HAP-1 (cell line): Measurements from ENCODE around the gene ABCA3.
"Not testable (repeated sequence)": the region's sequence is repeated elsewhere in the genome, so short reads cannot be mapped to it uniquely, and the experiment has no call there.

Experiments used
- DNase-seq, 2 experiments: peaks; one replicate each; pipeline ENCODE4 v3.0.0-alpha.2; 2016 to 2020; ENCODE audit warnings: low spot score in 2 of 2
- H3K27me3 ChIP-seq: fragments of 250-450 bp; sonication (Bioruptor Pico); 2 replicates; pipeline ENCODE4 v1.5.1; 2020; ENCODE audit warnings: low read depth, mild to moderate bottlenecking, moderate library complexity
- H3K36me3 ChIP-seq: fragments of 250-450 bp; sonication (Bioruptor Pico); replicated peaks from 2 replicates; pipeline ENCODE4 v1.5.1; 2020; ENCODE audit warnings: mild to moderate bottlenecking
- H3K4me1 ChIP-seq: fragments of 250-450 bp; sonication (Bioruptor Pico); 2 replicates; pipeline ENCODE4 v1.5.1; 2020; ENCODE audit warnings: mild to moderate bottlenecking
- H3K4me3 ChIP-seq: fragments of 250-450 bp; sonication (Bioruptor Pico); 2 replicates; pipeline ENCODE4 v1.5.1; 2020; ENCODE audit warnings: mild to moderate bottlenecking, moderate library complexity
- H3K9me3 ChIP-seq: fragments of 250-450 bp; sonication (Bioruptor Pico); 2 replicates; pipeline ENCODE4 v1.5.1; 2020; ENCODE audit warnings: mild to moderate bottlenecking, moderate library complexity
- in situ Hi-C: fragments of 300-500 bp; cut with MboI; formaldehyde crosslinking; loops from 3 replicates; pipeline ENCODE4 v1.14.3; 2020; ENCODE audit warnings: low sequenced_read_pairs, inconsistent platforms, mixed read lengths

Gene ABCA3

DNA sequence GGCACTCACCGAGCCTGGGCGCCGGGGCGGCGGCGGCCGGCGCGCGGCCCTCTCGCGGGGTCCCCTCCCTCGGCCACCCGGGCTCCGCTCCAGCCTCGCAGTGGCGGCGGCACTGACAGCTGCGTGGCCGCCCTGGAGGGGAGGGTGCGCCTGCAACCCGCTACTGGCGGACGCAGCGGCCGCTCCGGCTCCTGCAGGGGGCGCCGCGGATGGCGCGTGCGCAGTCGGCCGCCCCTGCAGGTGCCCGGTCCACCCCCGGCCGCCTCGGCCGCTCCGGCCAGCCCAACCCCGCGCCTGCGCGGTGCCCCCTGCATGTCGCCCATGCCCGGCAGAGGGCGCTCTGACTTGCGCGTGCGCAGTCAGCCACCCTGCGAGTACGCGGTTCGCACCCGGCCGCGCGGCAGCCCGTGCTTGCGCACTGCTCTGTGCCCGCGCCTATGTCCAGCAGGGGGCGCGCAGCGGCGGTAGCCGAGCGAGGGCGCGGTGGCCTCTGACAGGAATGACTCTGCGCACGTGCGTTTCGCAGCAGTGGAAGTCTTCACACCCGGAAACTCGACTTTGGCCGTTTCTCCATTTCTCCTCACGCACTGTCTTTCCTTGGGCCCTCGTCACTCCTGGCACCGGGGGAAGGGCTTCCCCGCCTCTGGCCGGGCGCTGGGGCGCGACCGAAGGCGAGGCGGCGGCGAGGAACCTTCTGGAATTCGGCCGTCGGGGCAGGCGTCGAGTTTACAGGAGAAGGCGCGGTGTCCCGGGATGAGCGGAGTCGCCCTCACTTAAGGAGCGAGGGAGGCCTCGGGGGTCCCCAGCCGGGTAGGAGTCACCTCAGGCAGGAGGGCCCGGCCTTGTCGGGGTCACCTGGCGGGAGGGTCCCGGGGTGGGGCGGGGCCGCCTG lies at the start of gene ABCA3:
Gene ABCA3, minus strand, starts transcription at position 165 of the 892 bp plus-strand sequence. CDS start 14,262 bp downstream, outside the sequence.
- H3K4me1 ChIP-seq, result peaks cover 10% of the 10 kb centered on the region
- peak; percentile 88 to 94 for DNase-seq
- peak within 1 kb of the TSS; percentile 71 for H3K4me3 ChIP-seq
- in situ Hi-C loops, result no loop called here
- peaks cover 5% of the 10 kb centered on the region for H3K27me3 ChIP-seq
- peaks cover 5% of the 10 kb centered on the region; the same call in 1 of the 2 replicates for H3K36me3 ChIP-seq
- peaks cover 3% of the 10 kb centered on the region; the same call in 1 of the 2 replicates for H3K9me3 ChIP-seq

DNA sequence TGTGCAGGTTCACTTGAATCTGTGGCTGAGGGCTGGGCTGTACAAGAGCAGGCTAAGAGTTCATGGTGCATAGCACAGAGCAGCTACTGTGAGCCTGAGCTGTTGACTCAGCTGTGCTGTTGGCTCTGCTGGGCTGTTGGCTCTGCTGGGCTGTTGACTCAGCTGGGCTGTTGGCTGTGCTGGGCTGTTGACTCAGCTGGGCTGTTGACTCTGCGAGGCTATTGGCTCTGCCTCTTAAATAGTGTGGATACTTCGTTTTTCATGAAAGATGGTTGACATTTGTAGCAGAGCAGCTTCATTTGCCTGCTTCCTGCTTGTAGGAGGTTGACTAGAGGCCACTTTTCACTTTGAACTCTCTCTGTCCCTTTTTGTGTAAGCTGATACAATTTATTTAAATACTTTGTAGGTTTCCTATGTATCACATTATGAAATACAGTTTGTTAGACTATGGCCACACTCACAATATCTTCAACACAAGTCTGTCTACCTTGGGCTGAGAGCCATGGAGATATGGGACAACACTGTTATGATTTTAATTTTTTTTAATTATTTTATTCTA lies 48.4 kb upstream of the ABCA3 start:
- no peak overlapping the region for H3K4me3 ChIP-seq
- H3K27me3 ChIP-seq, result 0 out of 2 replicates have a peak, but pooled peaks cover 5% of the 10 kb centered on the region
- no peaks in the 10 kb centered on the region for H3K4me1 ChIP-seq
- H3K36me3 ChIP-seq, result no peaks in the 10 kb centered on the region
- no peaks in the 10 kb centered on the region for H3K9me3 ChIP-seq
- in situ Hi-C loops, result no loop called here
- no peak for DNase-seq

DNA sequence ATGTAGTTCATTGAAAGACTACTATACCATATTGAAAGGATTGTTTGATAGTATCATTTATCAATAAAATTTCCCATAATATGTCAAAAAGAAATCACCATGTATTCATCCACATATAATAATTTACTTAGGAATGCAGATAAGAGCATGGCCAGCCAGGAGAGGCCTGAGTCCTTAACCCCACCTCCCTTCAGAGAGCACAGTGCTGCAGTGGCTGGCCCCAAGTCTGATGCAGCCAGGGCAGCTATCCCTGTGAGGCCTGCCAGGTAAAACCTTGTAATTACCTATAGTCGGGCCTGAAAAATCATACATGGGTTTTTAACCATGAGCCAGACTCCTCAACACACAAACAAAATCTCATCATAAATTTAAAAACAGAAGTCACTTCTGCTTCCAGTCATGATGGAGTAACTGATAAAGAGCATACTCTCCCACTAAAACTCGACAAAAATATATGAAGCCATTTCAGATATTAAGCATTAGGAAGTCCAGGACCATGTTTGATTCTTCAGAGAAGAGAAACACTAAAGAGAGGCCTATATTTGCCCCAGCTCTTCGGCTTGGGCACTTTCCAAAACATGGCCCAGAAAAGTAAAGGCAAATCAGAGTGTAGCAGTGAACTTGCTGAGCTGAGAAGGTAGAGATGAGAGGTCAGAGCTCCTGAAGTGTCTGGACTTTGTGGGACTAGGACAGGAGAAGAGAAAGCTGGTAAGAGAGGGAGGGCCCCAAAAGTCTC lies 47.8 kb upstream of the ABCA3 start:
- in situ Hi-C loops, result no loop called here
- H3K4me1 ChIP-seq, result no peaks in the 10 kb centered on the region
- no peaks in the 10 kb centered on the region for H3K36me3 ChIP-seq
- no peaks in the 10 kb centered on the region for H3K27me3 ChIP-seq
- no peak for DNase-seq
- H3K4me3 ChIP-seq, result no peak overlapping the region
- H3K9me3 ChIP-seq, result no peaks in the 10 kb centered on the region

DNA sequence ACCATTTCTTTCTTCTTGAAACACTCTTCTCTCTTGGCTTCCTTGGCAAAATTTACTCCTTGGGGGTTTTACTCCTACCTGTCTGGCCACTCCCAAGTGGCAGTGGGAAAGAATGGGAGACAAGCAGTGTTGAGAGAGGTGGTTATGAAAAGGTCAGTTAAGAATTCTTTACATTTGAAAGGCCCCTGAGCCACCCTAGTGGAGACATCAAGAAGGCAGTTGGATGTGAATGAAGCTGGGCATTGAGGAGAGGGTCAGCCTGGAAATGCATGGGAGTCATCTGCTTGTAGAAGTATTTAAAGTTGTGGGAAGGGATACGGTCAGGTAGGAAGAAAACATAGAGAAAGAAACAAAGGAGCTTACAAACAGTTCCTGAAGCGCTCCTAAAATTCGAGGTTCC lies 46.5 kb upstream of the ABCA3 start:
- H3K36me3 ChIP-seq, result no peaks in the 10 kb centered on the region
- H3K4me1 ChIP-seq, result no peaks in the 10 kb centered on the region
- in situ Hi-C loops, result no loop called here
- no peak for DNase-seq
- peaks cover 2% of the 10 kb centered on the region; the same call in 1 of the 2 replicates for H3K27me3 ChIP-seq
- H3K9me3 ChIP-seq, result no peaks in the 10 kb centered on the region
- H3K4me3 ChIP-seq, result no peak overlapping the region

DNA sequence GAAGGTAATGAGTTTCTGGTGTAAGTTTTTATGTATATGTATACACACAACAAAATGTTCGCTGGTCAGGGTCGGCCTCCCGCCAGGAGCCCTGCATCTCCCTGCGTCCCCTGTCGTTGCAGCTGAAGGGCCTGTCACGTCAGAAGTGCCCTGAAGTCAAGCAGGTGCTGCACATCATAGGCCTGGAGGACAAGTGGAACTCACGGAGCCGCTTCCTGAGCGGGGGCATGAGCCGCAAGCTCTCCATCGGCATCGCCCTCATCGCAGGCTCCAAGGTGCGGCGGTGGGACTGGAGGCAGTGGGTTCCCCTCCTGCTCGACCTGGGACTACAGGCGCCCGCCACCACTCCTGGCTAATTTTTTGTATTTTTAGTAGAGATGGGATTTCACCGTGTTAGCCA lies 45.5 kb upstream of the ABCA3 start:
- H3K36me3 ChIP-seq, H3K4me1 ChIP-seq, H3K27me3 ChIP-seq, H3K4me3 ChIP-seq, H3K9me3 ChIP-seq, DNase-seq, in situ Hi-C loops: not testable (repeated sequence)

DNA sequence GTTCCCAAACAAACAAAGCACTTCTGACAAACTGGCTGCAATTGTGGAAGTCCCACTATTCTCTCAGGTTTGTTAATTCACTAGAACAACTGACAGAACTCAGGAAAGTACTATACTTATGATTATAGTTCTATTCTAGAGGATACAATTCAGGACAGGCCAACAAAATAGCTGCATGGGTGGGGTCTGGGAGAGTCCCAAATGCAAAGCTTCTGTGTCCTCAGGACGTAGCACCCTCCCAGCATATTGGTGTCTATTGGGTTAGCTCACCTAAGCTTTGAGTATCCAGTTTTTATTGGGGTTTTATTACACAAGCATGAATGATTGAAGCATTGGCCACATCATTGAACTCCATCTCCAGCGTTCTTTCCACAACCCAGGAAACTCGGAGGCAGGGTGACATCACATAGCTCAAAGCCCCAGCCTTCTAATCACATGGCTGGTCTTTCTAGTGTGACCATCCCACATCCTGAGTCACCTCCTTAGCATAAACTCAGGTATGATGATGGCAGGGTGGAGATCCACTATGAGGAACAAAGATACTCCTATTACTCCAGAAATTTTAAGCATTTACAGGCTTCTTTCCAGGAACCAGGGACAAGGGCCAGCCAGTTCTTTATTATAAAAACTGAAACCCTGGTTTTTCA lies 44.8 kb upstream of the ABCA3 start:
- no peaks in the 10 kb centered on the region for H3K4me1 ChIP-seq
- in situ Hi-C loops, result no loop called here
- H3K4me3 ChIP-seq, result no peak overlapping the region
- H3K9me3 ChIP-seq, result no peaks in the 10 kb centered on the region
- no peaks in the 10 kb centered on the region for H3K36me3 ChIP-seq
- no peak for DNase-seq
- peaks cover 9% of the 10 kb centered on the region for H3K27me3 ChIP-seq

DNA sequence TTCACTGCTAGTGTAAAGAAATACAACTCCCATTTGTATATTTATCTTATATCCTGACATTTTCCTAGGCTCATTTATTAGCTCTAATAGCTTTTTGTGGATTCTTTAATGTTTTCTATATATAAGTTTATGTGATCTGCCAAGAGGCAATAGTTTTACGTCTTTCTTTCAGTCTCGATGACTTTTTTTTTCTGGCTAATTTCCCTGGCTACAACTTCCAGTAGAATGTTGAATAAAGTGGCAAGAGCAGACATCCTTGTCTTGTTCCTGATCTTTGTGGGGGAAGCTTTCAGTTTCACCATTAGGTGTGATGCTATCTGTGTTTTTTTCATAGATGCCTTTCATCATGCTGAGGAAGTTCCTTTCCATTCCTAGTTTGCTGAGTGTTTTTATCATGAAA lies 43.9 kb upstream of the ABCA3 start:
- Histone ChIP-seq H3K9me3 (no peaks in the 10 kb centered on the region), H3K27me3 (peaks cover 9% of the 10 kb centered on the region), H3K4me3 (no peak overlapping the region), H3K4me1 (no peaks in the 10 kb centered on the region), H3K36me3 (no peaks in the 10 kb centered on the region)
- in situ Hi-C loops, result no loop called here
- no peak for DNase-seq

DNA sequence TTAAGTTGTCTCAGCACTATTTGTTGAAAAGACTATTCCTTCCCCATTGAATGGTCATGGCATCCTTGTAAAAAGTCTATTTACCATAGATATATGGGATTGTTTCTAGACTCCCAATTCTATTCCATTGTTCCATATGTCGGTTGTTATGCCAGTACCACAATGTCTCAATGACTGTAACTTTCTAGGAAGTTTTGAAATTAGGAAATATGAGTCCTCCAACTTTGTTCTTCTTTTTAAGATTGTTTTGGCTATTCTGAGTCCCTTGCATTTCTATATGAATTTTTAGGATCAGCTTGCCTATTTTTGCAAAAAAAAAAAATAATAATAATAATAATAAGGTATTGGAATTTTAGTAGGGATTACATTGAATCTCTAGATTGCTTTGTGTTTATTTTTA lies 43.0 kb upstream of the ABCA3 start:
- no peak for DNase-seq
- H3K27me3 ChIP-seq, result peaks cover 9% of the 10 kb centered on the region
- H3K4me1 ChIP-seq, result no peaks in the 10 kb centered on the region
- no peaks in the 10 kb centered on the region for H3K9me3 ChIP-seq
- no peak overlapping the region for H3K4me3 ChIP-seq
- in situ Hi-C loops, result no loop called here
- H3K36me3 ChIP-seq, result no peaks in the 10 kb centered on the region

DNA sequence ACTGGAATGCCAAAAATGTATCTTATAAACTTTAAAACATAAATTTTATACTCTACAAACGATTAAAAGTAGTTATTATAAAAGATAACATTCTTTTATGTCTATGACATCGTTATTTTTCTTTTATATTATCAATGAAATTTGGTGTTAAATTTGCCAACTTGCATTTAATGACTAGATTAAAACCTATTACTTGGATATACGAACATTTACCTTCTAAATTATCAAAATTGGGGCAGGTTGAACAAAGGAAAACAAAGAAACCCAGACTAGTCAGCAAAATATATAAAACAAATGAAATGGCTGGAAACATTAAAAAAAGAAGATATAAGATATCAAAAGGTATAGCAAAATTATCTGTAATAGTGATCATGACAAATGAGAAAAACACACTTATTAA lies 34.1 kb upstream of the ABCA3 start:
- no peaks in the 10 kb centered on the region; the same call in 1 of the 2 replicates for H3K36me3 ChIP-seq
- DNase-seq, result no peak
- H3K9me3 ChIP-seq, result no peaks in the 10 kb centered on the region
- H3K4me1 ChIP-seq, result no peaks in the 10 kb centered on the region
- H3K4me3 ChIP-seq, result no peak overlapping the region
- in situ Hi-C loops, result no loop called here
- peaks cover 12% of the 10 kb centered on the region for H3K27me3 ChIP-seq

DNA sequence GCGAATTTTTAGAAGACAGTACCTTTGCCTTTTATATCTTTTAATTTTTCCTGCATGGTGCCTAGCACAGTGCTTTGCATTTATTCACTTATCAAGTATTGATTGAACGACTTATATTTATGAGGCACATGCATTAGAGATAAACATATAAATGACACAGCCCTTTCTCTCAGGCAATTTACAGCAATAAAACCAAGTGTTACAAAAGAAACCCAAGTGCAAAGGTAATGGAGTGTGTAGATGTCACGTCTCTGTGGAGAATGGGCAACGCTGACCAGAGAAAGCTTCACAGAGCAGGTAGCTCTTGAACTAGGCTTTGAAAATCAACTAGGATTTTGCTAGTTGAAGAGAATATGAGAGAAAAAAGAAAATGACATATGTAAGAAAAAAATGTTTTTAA lies 32.6 kb upstream of the ABCA3 start:
- H3K4me1 ChIP-seq, result no peaks in the 10 kb centered on the region
- no peaks in the 10 kb centered on the region; the same call in 1 of the 2 replicates for H3K36me3 ChIP-seq
- H3K9me3 ChIP-seq, result no peaks in the 10 kb centered on the region
- DNase-seq, result no peak
- in situ Hi-C loops, result no loop called here
- no peak overlapping the region for H3K4me3 ChIP-seq
- H3K27me3 ChIP-seq, result peaks cover 12% of the 10 kb centered on the region

DNA sequence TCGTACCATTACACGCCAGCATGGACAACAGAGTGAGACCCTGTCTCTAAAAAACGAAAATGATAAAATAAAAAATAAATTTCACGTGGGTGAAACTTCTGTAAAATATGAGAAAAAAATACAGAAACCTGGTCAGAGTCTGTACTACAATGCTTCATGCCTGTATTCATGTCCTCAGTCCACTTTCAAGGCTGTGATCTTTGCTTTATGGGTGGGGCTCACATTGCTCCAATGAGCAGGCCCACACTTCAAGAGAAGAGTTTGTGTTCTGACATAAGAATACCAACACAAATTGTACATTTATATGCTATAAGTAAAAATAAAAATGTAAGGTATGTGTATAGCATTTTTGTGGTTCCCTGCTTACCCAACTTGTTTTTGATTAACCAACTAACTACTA lies 32.2 kb upstream of the ABCA3 start:
- in situ Hi-C loops, result no loop called here
- H3K4me1 ChIP-seq, result no peaks in the 10 kb centered on the region
- no peak overlapping the region for H3K4me3 ChIP-seq
- H3K36me3 ChIP-seq, result no peaks in the 10 kb centered on the region; the same call in 1 of the 2 replicates
- DNase-seq, result no peak
- no peaks in the 10 kb centered on the region for H3K9me3 ChIP-seq
- H3K27me3 ChIP-seq, result peaks cover 12% of the 10 kb centered on the region

DNA sequence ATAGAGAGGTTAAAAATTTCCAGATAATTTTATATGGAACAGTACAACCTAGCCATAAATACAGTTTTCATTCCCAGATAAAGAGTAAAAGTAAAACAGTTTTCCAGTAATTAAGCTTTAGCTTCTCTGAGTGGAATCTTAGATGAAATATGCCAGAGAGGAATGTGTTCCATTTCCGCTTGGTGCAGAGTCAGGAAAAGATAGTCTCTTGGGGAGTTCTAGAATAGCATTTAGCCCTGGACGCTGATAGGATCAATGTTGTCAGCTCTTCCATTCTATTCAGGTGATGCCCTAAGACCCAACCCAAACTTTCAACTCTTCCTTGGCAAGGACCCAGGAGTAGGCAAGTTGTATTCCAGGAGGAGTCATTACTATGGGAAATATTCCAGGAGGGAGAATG lies 30.9 kb upstream of the ABCA3 start:
- in situ Hi-C loops, result no loop called here
- no peaks in the 10 kb centered on the region; the same call in 1 of the 2 replicates for H3K36me3 ChIP-seq
- no peaks in the 10 kb centered on the region for H3K4me1 ChIP-seq
- H3K9me3 ChIP-seq, result no peaks in the 10 kb centered on the region
- no peak overlapping the region for H3K4me3 ChIP-seq
- peaks cover 15% of the 10 kb centered on the region for H3K27me3 ChIP-seq
- DNase-seq, result no peak

DNA sequence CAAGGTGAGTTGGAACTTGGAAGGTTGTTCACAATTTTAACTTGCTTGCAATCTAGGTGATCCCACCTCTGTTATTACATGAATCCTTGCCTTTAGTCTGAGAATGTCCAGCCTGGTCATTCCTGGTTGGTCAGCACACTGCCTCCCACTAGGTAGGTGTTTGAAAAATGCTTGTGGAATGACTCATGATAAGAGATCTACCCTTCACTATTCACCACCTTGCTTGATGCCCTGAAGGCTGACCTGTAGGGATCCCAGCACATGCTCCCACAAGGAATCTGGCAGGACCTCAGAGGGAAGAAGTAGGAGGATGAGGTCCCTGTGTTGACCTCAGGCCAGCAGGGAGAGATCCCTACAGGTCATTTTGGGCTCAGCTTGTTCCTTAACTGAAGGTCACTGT lies 30.2 kb upstream of the ABCA3 start:
- no peak for DNase-seq
- H3K4me1 ChIP-seq, result no peaks in the 10 kb centered on the region
- no peaks in the 10 kb centered on the region; the same call in 1 of the 2 replicates for H3K36me3 ChIP-seq
- H3K27me3 ChIP-seq, result peaks cover 15% of the 10 kb centered on the region
- no peaks in the 10 kb centered on the region for H3K9me3 ChIP-seq
- H3K4me3 ChIP-seq, result no peak overlapping the region
- in situ Hi-C loops, result no loop called here
